ENCODE results near the gene SHISA5. TPM values are rescaled to one million over a fixed set of nuclear protein-coding genes. Genes with fewer than 3 reads are reported as not detected.

SHISA5 gene
- total RNA-seq, 1 donor: 107 TPM

DNA sequence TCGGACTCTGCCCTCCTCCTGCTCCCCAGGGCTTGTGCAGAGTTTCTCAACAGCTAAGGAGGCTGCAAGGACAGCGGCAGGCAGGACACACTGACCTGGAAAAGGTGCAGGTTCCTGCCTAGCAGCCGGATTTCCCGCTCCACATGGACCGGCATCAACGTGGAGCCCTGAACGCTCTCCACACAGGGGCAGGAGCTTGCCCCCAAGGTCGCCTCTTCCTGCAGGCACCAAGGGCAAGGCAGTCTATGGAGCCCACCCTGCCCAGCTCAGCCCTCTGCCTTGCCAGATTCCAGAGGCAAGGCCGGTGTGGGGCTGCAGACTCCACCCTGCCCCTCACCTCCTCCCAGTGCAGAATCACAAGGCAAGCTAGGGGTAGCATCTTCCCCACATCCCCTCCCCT lies 84.8 kb downstream of the SHISA5 start:
- no peak for DNase-seq (ENCODE audit: low read depth)

DNA sequence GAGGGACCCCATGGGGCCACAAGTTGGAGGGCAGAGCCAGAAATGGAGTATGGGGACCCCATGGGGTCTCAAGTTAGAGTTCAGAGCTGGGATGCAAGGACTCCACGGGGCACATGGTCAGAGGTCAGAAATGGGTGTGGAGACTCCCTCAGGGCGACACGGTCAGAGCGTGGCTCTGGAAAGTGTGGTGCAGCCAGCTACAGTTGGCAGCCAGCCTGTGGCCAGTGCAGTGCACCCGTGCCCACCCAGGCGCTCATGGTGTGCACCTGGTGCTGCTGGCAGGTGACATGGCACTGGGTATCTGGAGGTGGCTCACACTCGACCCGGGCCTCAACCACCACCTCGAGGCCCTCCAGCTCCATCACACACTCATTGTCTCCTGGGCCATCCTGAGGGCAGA lies 85.3 kb downstream of the SHISA5 start:
- no peak for DNase-seq (ENCODE audit: low read depth)
- TF ChIP-seq, protein P1, sequence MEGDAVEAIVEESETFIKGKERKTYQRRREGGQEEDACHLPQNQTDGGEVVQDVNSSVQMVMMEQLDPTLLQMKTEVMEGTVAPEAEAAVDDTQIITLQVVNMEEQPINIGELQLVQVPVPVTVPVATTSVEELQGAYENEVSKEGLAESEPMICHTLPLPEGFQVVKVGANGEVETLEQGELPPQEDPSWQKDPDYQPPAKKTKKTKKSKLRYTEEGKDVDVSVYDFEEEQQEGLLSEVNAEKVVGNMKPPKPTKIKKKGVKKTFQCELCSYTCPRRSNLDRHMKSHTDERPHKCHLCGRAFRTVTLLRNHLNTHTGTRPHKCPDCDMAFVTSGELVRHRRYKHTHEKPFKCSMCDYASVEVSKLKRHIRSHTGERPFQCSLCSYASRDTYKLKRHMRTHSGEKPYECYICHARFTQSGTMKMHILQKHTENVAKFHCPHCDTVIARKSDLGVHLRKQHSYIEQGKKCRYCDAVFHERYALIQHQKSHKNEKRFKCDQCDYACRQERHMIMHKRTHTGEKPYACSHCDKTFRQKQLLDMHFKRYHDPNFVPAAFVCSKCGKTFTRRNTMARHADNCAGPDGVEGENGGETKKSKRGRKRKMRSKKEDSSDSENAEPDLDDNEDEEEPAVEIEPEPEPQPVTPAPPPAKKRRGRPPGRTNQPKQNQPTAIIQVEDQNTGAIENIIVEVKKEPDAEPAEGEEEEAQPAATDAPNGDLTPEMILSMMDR (IDR thresholded peaks at IDR 0.05; ENCODE audit: insufficient read depth, low read length): no peak
- no peak overlapping the region for H3K4me3 ChIP-seq (ENCODE audit: low read depth, low read length)

More for the DNA sequence above, 84.8 kb downstream of the SHISA5 start:
- H3K4me3 ChIP-seq (ENCODE audit: low read depth, low read length): no peak overlapping the region
- TF ChIP-seq, protein P1 (IDR thresholded peaks at IDR 0.05; ENCODE audit: insufficient read depth, low read length): no peak

DNA sequence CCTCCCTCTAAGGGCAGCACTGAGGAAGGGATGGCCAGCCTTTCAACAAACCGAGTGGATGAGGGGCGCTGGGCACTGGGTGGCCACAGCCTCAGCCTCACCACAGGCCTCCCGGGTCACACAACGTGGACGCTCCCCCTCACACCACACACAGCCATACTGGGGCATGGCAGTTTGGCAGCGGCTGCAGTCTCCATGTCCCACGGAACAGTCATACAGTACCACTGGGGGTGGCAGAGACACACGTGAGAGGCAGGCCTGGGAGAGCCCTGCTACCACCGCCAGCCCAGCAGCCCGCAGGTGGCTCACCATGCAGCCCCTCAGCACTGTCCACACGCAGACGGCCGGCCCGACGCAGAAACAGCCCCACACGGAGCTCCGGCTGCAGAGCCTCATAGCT lies 85.8 kb downstream of the SHISA5 start:
- H3K4me3 ChIP-seq (ENCODE audit: low read depth, low read length): no peak overlapping the region
- TF ChIP-seq, protein P1 (IDR thresholded peaks at IDR 0.05; ENCODE audit: insufficient read depth, low read length): no peak
- DNase-seq (ENCODE audit: low read depth): no peak

Small RNA genes lying within 50 kb of the gene (small RNA-seq; reads per million reads assigned to genes)
- not detected for gene MIR6823

Other genes starting within 250 kb of the SHISA5 start
- gene NME6, start 202.8 kb downstream of the SHISA5 start, total RNA-seq (ENCODE audit: low replicate concordance): 22.4 and 22.7 TPM in 2 replicates
- gene SPINK8, start 170.5 kb downstream of the SHISA5 start, total RNA-seq (ENCODE audit: low replicate concordance): not detected in 2 replicates
- 0.27 TPM in 1 of 2 replicates, not detected in the other for gene FBXW12, start 132.0 kb downstream of the SHISA5 start, total RNA-seq (ENCODE audit: low replicate concordance)
- 30.0 and 59.5 TPM in 2 replicates for gene PLXNB1, start 74.1 kb downstream of the SHISA5 start, total RNA-seq (ENCODE audit: low replicate concordance)
- gene CCDC51, start 64.1 kb downstream of the SHISA5 start, total RNA-seq (ENCODE audit: low replicate concordance): 19.3 and 38.0 TPM in 2 replicates
- gene TMA7, start 63.9 kb downstream of the SHISA5 start, total RNA-seq (ENCODE audit: low replicate concordance): 234 and 390 TPM in 2 replicates
- 4.0 and 14.5 TPM in 2 replicates for gene ATRIP, start 57.4 kb downstream of the SHISA5 start, total RNA-seq (ENCODE audit: low replicate concordance)
- 4.7 and 6.1 TPM in 2 replicates for gene PFKFB4, start 52.6 kb upstream of the SHISA5 start, total RNA-seq (ENCODE audit: low replicate concordance)
- 0.54 TPM in 1 of 2 replicates, not detected in the other for gene UCN2, start 59.6 kb upstream of the SHISA5 start, total RNA-seq (ENCODE audit: low replicate concordance)
- gene COL7A1, start 91.2 kb upstream of the SHISA5 start, total RNA-seq (ENCODE audit: low replicate concordance): 8.6 and 10.2 TPM in 2 replicates
- gene UQCRC1, start 105.5 kb upstream of the SHISA5 start, total RNA-seq (ENCODE audit: low replicate concordance): 97.2 and 196 TPM in 2 replicates
- gene TMEM89, start 117.6 kb upstream of the SHISA5 start, total RNA-seq (ENCODE audit: low replicate concordance): not detected in 2 replicates
- 11.6 and 19.5 TPM in 2 replicates for gene SLC26A6, start 131.3 kb upstream of the SHISA5 start, total RNA-seq (ENCODE audit: low replicate concordance)
- 0.81 and 0.98 TPM in 2 replicates for gene CELSR3, start 158.7 kb upstream of the SHISA5 start, total RNA-seq (ENCODE audit: low replicate concordance)
- gene NCKIPSD, start 181.7 kb upstream of the SHISA5 start, total RNA-seq (ENCODE audit: low replicate concordance): 8.1 and 20.0 TPM in 2 replicates
- 35.7 and 44.3 TPM in 2 replicates for gene IP6K2, start 213.0 kb upstream of the SHISA5 start, total RNA-seq (ENCODE audit: low replicate concordance)